Parathyroid adenoma (tissue), 2 donors: Measurements from ENCODE around the gene PITRM1.

ENCODE experiments used
- H2AFZ ChIP-seq: fragments of 300-600 bp; sonication (generic); one replicate; pipeline ENCODE4 v1.7.0; 2017; ENCODE audit warnings: antibody characterized with exemption, mild to moderate bottlenecking
- H3K27ac ChIP-seq: fragments of 300-600 bp; sonication (generic); one replicate; pipeline ENCODE4 v1.7.0; 2017
- H3K27me3 ChIP-seq: fragments of 300-600 bp; sonication (generic); one replicate; pipeline ENCODE4 v1.7.0; 2017; ENCODE audit warnings: low read length; ENCODE audit not compliant: control insufficient read depth, insufficient read depth
- H3K36me3 ChIP-seq: fragments of 300-600 bp; sonication (generic); one replicate; pipeline ENCODE4 v1.7.0; 2017; ENCODE audit warnings: low read length; ENCODE audit not compliant: control insufficient read depth, insufficient read depth
- H3K4me1 ChIP-seq: fragments of 300-600 bp; sonication (generic); one replicate; pipeline ENCODE4 v1.7.0; 2017; ENCODE audit warnings: control low read depth
- H3K4me2 ChIP-seq: fragments of 300-600 bp; sonication (generic); one replicate; pipeline ENCODE4 v1.7.0; 2017; ENCODE audit warnings: low read length
- H3K4me3 ChIP-seq: fragments of 300-600 bp; sonication (generic); one replicate; pipeline ENCODE4 v1.7.0; 2017; ENCODE audit warnings: low read depth, low read length
- H3K79me2 ChIP-seq: fragments of 300-600 bp; sonication (generic); one replicate; pipeline ENCODE4 v1.7.0; 2017; ENCODE audit warnings: control low read depth
- H3K9ac ChIP-seq: fragments of 300-600 bp; sonication (generic); one replicate; pipeline ENCODE4 v1.7.0; 2017; ENCODE audit warnings: mild to moderate bottlenecking
- H3K9me3 ChIP-seq: fragments of 300-600 bp; sonication (generic); one replicate; pipeline ENCODE4 v1.7.0; 2017; ENCODE audit warnings: low read length; ENCODE audit not compliant: control insufficient read depth
- TF ChIP-seq, protein P1 (sequence below): fragments of 300-600 bp; sonication (generic); IDR thresholded peaks from one replicate; pipeline ENCODE4 v1.7.0; 2017; ENCODE audit warnings: antibody characterized with exemption, mild to moderate bottlenecking
- donor health status: primary hyperparathyroidism.

The PITRM1 gene

GRCh38 chr10:3197348-3198003 is 24.9 kb upstream of the PITRM1 start:
- no peaks in the 10 kb centered on the region for H3K36me3 ChIP-seq
- no peaks in the 10 kb centered on the region for H3K79me2 ChIP-seq
- no peaks in the 10 kb centered on the region for H3K27me3 ChIP-seq
- H3K9me3 ChIP-seq = no peaks in the 10 kb centered on the region
- H3K27ac ChIP-seq = no peak overlapping the region
- peak overlapping the region; percentile 74 for H3K4me2 ChIP-seq
- peak overlapping the region; percentile 11 for H3K4me3 ChIP-seq
- no peak overlapping the region for H3K9ac ChIP-seq
- TF ChIP-seq, protein P1, sequence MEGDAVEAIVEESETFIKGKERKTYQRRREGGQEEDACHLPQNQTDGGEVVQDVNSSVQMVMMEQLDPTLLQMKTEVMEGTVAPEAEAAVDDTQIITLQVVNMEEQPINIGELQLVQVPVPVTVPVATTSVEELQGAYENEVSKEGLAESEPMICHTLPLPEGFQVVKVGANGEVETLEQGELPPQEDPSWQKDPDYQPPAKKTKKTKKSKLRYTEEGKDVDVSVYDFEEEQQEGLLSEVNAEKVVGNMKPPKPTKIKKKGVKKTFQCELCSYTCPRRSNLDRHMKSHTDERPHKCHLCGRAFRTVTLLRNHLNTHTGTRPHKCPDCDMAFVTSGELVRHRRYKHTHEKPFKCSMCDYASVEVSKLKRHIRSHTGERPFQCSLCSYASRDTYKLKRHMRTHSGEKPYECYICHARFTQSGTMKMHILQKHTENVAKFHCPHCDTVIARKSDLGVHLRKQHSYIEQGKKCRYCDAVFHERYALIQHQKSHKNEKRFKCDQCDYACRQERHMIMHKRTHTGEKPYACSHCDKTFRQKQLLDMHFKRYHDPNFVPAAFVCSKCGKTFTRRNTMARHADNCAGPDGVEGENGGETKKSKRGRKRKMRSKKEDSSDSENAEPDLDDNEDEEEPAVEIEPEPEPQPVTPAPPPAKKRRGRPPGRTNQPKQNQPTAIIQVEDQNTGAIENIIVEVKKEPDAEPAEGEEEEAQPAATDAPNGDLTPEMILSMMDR = peak; percentile 90
- peaks cover 7% of the 10 kb centered on the region for H3K4me1 ChIP-seq
- H2AFZ ChIP-seq = peak overlapping the region; percentile 87

DNA sequence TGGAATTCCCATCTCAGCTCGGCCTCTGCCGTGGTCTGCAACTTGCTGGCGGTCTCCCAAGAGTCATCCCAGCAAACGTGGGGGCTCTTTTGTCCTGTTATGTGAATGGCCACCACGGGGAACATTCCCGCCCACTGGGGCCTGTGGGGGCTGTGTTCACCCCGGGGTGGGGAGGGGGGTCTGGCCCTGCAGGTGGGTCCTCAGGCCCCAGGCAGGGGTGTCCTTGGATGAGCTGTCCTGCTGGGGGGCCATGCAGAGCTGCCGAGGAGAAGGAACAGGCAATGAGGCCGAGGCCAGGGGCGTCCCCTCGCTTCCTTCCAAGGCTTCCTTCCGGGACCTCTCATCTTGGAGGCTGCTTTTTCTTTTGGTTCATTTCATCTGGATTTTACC is 24.4 kb upstream of the PITRM1 start:
- no peak overlapping the region for H3K9ac ChIP-seq
- no peaks in the 10 kb centered on the region for H3K36me3 ChIP-seq
- H3K27me3 ChIP-seq = no peaks in the 10 kb centered on the region
- no peaks in the 10 kb centered on the region for H3K9me3 ChIP-seq
- no peak overlapping the region for H3K4me2 ChIP-seq
- TF ChIP-seq, protein P1 = no peak
- no peaks in the 10 kb centered on the region for H3K79me2 ChIP-seq
- peak overlapping the region; percentile 87 for H2AFZ ChIP-seq
- peaks cover 7% of the 10 kb centered on the region for H3K4me1 ChIP-seq
- H3K4me3 ChIP-seq = no peak overlapping the region
- H3K27ac ChIP-seq = no peak overlapping the region

DNA sequence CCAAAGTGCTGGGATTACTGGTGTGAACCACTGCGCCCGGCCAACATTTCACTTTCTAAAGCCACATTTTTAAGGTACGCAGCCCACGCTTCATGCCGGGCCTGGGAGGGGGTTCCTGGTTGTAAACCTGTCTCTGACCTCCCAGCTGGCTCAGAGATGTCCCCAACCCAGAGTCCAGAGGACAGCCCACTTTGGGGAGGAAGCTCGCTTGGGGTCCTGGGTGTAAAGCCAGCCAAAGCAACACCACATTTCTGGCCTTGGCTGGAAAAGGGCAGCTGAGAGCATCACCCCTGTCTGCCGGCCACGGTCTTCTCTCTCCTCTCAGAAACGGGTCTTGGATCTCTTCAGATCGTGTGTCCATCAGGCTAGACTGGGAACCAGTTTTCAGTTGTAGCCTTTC is 23.9 kb upstream of the PITRM1 start:
- TF ChIP-seq, protein P1 = no peak
- Histone ChIP-seq H3K4me3 (no peak overlapping the region), H3K79me2 (no peaks in the 10 kb centered on the region), H3K4me1 (peaks cover 7% of the 10 kb centered on the region), H2AFZ (peak overlapping the region; percentile 20), H3K27ac (no peak overlapping the region), H3K9ac (no peak overlapping the region), H3K9me3 (no peaks in the 10 kb centered on the region), H3K27me3 (no peaks in the 10 kb centered on the region), H3K4me2 (no peak overlapping the region), H3K36me3 (no peaks in the 10 kb centered on the region)

- H3K79me2 ChIP-seq = no peaks in the 10 kb centered on the region
- H3K27ac ChIP-seq = no peak overlapping the region
- peaks cover 7% of the 10 kb centered on the region for H3K4me1 ChIP-seq
- no peak overlapping the region for H2AFZ ChIP-seq
- no peak overlapping the region for H3K4me2 ChIP-seq
- H3K9me3 ChIP-seq = no peaks in the 10 kb centered on the region
- H3K36me3 ChIP-seq = no peaks in the 10 kb centered on the region
- TF ChIP-seq, protein P1 = no peak
- H3K4me3 ChIP-seq = no peak overlapping the region
- no peaks in the 10 kb centered on the region for H3K27me3 ChIP-seq
- H3K9ac ChIP-seq = no peak overlapping the region
These were observed 23.1 kb upstream of the PITRM1 start for GRCh38 chr10:3195726-3196125.

DNA sequence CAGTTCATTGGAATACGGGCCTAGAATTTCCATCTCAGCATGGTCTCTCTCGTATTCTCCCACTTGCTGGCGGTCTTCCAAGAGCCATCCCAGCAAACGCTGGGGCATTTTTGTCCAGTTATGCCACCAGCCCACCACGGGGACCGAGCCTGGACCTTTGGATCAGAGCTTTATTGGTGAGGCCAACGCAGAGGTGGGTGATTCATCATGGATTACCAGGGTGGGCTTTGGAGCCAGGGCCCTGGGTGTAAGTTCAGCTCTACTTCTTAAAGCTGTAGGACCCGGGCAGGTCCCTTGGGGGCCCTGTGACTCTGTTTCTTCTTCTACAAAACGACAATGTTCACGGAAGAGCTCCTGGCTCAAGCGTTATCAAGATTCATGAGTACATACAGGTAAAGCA is 22.7 kb upstream of the PITRM1 start:
- TF ChIP-seq, protein P1 = no peak
- peaks cover 7% of the 10 kb centered on the region for H3K4me1 ChIP-seq
- H2AFZ ChIP-seq = no peak overlapping the region
- H3K9ac ChIP-seq = no peak overlapping the region
- H3K9me3 ChIP-seq = no peaks in the 10 kb centered on the region
- H3K36me3 ChIP-seq = no peaks in the 10 kb centered on the region
- no peak overlapping the region for H3K4me3 ChIP-seq
- no peak overlapping the region for H3K27ac ChIP-seq
- H3K27me3 ChIP-seq = no peaks in the 10 kb centered on the region
- H3K79me2 ChIP-seq = no peaks in the 10 kb centered on the region
- no peak overlapping the region for H3K4me2 ChIP-seq
